ENCODE measurements around the gene TAF9.

Gene TAF9

GRCh38 chr5:69326365-69326764 is 43.0 kb downstream of the TAF9 start:
- DNase-seq = no peak
- no CpG with 5 or more reads among the region's 1 CpG for WGBS (ENCODE audit: insufficient coverage)
- no peaks in the 10 kb centered on the region for H3K9me3 ChIP-seq (ENCODE audit: control extremely low read depth in 1 of 5, control insufficient read depth in 4 of 5, insufficient read depth in 2 of 5, low read depth in 1 of 5, low read length in 4 of 5)
- CTCF ChIA-PET = interaction anchor here (0.6 to 1.5 kb wide), 2 partner anchors 8 to 9 kb away, joined by 3 to 4 read pairs; no protein-coding TSS in a partner anchor
- POLR2A ChIA-PET = interaction anchor here (0.7 kb wide), 1 partner anchor 141 kb away, joined by 3 read pairs; no protein-coding TSS in a partner anchor
- H3K27me3 ChIP-seq (replicated peaks in 2 of 5; ENCODE audit: control insufficient read depth in 4 of 5, insufficient read depth in 5 of 5, low read length in 4 of 5) = no peaks in the 10 kb centered on the region
- no peak overlapping the region for H3K27ac ChIP-seq (ENCODE audit: insufficient read depth in 1 of 2, low read depth in 1 of 2, low read length in 2 of 2, poor library complexity in 1 of 2, severe bottlenecking in 2 of 2)
- H3K4me1 ChIP-seq (ENCODE audit: control extremely low read depth in 1 of 4, control insufficient read depth in 4 of 4, insufficient read depth in 4 of 4, low read length in 3 of 4) = peaks cover 0 to 2% (median under 1%) of the 10 kb centered on the region in 4 experiments
- peaks cover 0 to 8% (median 3%) of the 10 kb centered on the region in 4 experiments for H3K36me3 ChIP-seq (ENCODE audit: control insufficient read depth in 4 of 4, insufficient read depth in 4 of 4, low read length in 3 of 4)
- no peak overlapping the region for H3K4me3 ChIP-seq (ENCODE audit: control insufficient read depth in 1 of 7, extremely low read depth in 1 of 7, insufficient read depth in 4 of 7, low read depth in 2 of 7, low read length in 6 of 7)

- H3K36me3 ChIP-seq (ENCODE audit: control insufficient read depth in 4 of 4, insufficient read depth in 4 of 4, low read length in 3 of 4) = peaks cover 3 to 47% (median 24%) of the 10 kb centered on the region in 4 experiments
- WGBS (ENCODE audit: insufficient coverage) = no CpG with 5 or more reads among the region's 4 CpGs
- no peaks in the 10 kb centered on the region for H3K27me3 ChIP-seq (replicated peaks in 2 of 5; ENCODE audit: control insufficient read depth in 4 of 5, insufficient read depth in 5 of 5, low read length in 4 of 5)
- DNase-seq = peak in 1 of 3 donors; percentile 7
- CTCF ChIA-PET = no interaction called here
- H3K4me1 ChIP-seq (ENCODE audit: control extremely low read depth in 1 of 4, control insufficient read depth in 4 of 4, insufficient read depth in 4 of 4, low read length in 3 of 4) = peaks cover 0 to 7% (median 3%) of the 10 kb centered on the region in 4 experiments
- no peak overlapping the region for H3K27ac ChIP-seq (ENCODE audit: insufficient read depth in 1 of 2, low read depth in 1 of 2, low read length in 2 of 2, poor library complexity in 1 of 2, severe bottlenecking in 2 of 2)
- POLR2A ChIA-PET = no interaction called here
- peak overlapping the region in 1 of 7 experiments; percentile 37 for H3K4me3 ChIP-seq (ENCODE audit: control insufficient read depth in 1 of 7, extremely low read depth in 1 of 7, insufficient read depth in 4 of 7, low read depth in 2 of 7, low read length in 6 of 7)
- no peaks in the 10 kb centered on the region for H3K9me3 ChIP-seq (ENCODE audit: control extremely low read depth in 1 of 5, control insufficient read depth in 4 of 5, insufficient read depth in 2 of 5, low read depth in 1 of 5, low read length in 4 of 5)
Observed at GRCh38 chr5:69317391-69317790, 51.9 kb downstream of the TAF9 start.

- Histone ChIP-seq H3K9me3 (ENCODE audit: control extremely low read depth in 1 of 5, control insufficient read depth in 4 of 5, insufficient read depth in 2 of 5, low read depth in 1 of 5, low read length in 4 of 5) (no peaks in the 10 kb centered on the region), H3K36me3 (ENCODE audit: control insufficient read depth in 4 of 4, insufficient read depth in 4 of 4, low read length in 3 of 4) (peaks cover 3 to 50% (median 31%) of the 10 kb centered on the region in 4 experiments), H3K27ac (ENCODE audit: insufficient read depth in 1 of 2, low read depth in 1 of 2, low read length in 2 of 2, poor library complexity in 1 of 2, severe bottlenecking in 2 of 2) (no peak overlapping the region), H3K4me1 (ENCODE audit: control extremely low read depth in 1 of 4, control insufficient read depth in 4 of 4, insufficient read depth in 4 of 4, low read length in 3 of 4) (peaks cover 0 to 11% (median 5%) of the 10 kb centered on the region in 4 experiments), H3K27me3 (replicated peaks in 2 of 5; ENCODE audit: control insufficient read depth in 4 of 5, insufficient read depth in 5 of 5, low read length in 4 of 5) (no peaks in the 10 kb centered on the region), H3K4me3 (ENCODE audit: control insufficient read depth in 1 of 7, extremely low read depth in 1 of 7, insufficient read depth in 4 of 7, low read depth in 2 of 7, low read length in 6 of 7) (no peak overlapping the region)
- ChIA-PET POLR2A (no interaction called here), CTCF (no interaction called here)
- DNase-seq = no peak
- 100% methylated on average over 1 of the region's 1 CpG for WGBS (ENCODE audit: insufficient coverage)
Observed at GRCh38 chr5:69315972-69316371, 53.3 kb downstream of the TAF9 start.

All from common myeloid progenitor, CD34-positive (primary cell).